Bronchial epithelial cell (primary cell): ENCODE results near the gene RETREG1. TPM values are rescaled to one million over a fixed set of nuclear protein-coding genes. Genes with fewer than 3 reads are reported as not detected.

ENCODE experiments used
- DNase-seq: peaks from one replicate; pipeline ENCODE4 v3.0.0-alpha.2; 2010; ENCODE audit warnings: low read depth
- FAIRE-seq: peaks from 2 replicates; lab custom pipeline; 2011; peaks lifted over from hg19 to GRCh38; lab: Jason Lieb, UNC
- H3K27me3 ChIP-seq: 2 replicates; pipeline ENCODE4 v1.5.1; 2011; ENCODE audit warnings: low read length; ENCODE audit not compliant: control insufficient read depth, insufficient read depth
- H3K36me3 ChIP-seq: 2 replicates; pipeline ENCODE4 v1.5.1; 2011; ENCODE audit warnings: low read length; ENCODE audit not compliant: control insufficient read depth, insufficient read depth
- H3K4me3 ChIP-seq: 2 replicates; pipeline ENCODE4 v1.5.1; 2011; ENCODE audit warnings: mild to moderate bottlenecking, low read depth, low read length, control low read depth
- CTCF ChIP-seq: IDR thresholded peaks from 2 replicates; pipeline ENCODE4 v1.5.1; 2011; ENCODE audit warnings: mild to moderate bottlenecking, moderate library complexity, low read length, control low read depth, inconsistent platforms; ENCODE audit not compliant: insufficient read depth, severe bottlenecking
- total RNA-seq: library from RNA; depleted of rRNA; stranded (reverse); fragments of >200 nt; gene quantifications from 2 replicates; pipeline ENCODE4 v1.2.1, GENCODE V29; 2014

The RETREG1 gene
- total RNA-seq, 1 donor from 2014 or later, result 0.53 TPM

- H3K27me3 ChIP-seq, result no peaks in the 10 kb centered on the region
- FAIRE-seq (no peak), DNase-seq (peak; percentile 27)
- H3K36me3 ChIP-seq, result no peaks in the 10 kb centered on the region
- peak; percentile 78 for TF ChIP-seq CTCF
- no peak overlapping the region for H3K4me3 ChIP-seq
Observed at GRCh38 chr5:16585041-16585667, 31.6 kb downstream of the RETREG1 start.

GRCh38 chr5:16582081-16582480 lies 34.7 kb downstream of the RETREG1 start:
- TF ChIP-seq CTCF, result no peak
- DNase-seq, result peak; percentile 83
- FAIRE-seq, result no peak

GRCh38 chr5:16580382-16580781 lies 36.4 kb downstream of the RETREG1 start:
- no peak overlapping the region for H3K4me3 ChIP-seq
- DNase-seq, result no peak
- no peak for TF ChIP-seq CTCF
- H3K36me3 ChIP-seq, result no peaks in the 10 kb centered on the region
- no peaks in the 10 kb centered on the region for H3K27me3 ChIP-seq
- FAIRE-seq, result no peak

More at GRCh38 chr5:16582081-16582480, 34.7 kb downstream of the RETREG1 start:
- no peaks in the 10 kb centered on the region for H3K27me3 ChIP-seq
- no peaks in the 10 kb centered on the region for H3K36me3 ChIP-seq
- H3K4me3 ChIP-seq, result no peak overlapping the region

- no peak for FAIRE-seq
- TF ChIP-seq CTCF, result no peak
- H3K27me3 ChIP-seq, result no peaks in the 10 kb centered on the region
- DNase-seq, result no peak
- H3K4me3 ChIP-seq, result no peak overlapping the region
- H3K36me3 ChIP-seq, result no peaks in the 10 kb centered on the region
Observed at GRCh38 chr5:16579142-16579847, 37.5 kb downstream of the RETREG1 start.

GRCh38 chr5:16578474-16578883 lies 38.3 kb downstream of the RETREG1 start:
- H3K36me3 ChIP-seq, result no peaks in the 10 kb centered on the region
- no peak for TF ChIP-seq CTCF
- H3K27me3 ChIP-seq, result no peaks in the 10 kb centered on the region
- DNase-seq, result no peak
- no peak overlapping the region for H3K4me3 ChIP-seq
- FAIRE-seq, result peak; percentile 64
